Measurements from ENCODE around the gene CHMP2B.

The CHMP2B gene

GRCh38 chr3:87227104-87227834, at the start of gene CHMP2B:
TSS of gene CHMP2B (plus strand) at chr3:87227309. CDS start at chr3:87227523, 214 bp downstream.
- DNase-seq, result peak; percentile 38

GRCh38 chr3:87179642-87180041, 47.5 kb upstream of the CHMP2B start:
- DNase-seq, result no peak

- DNase-seq, result no peak
These were observed 45.6 kb upstream of the CHMP2B start for GRCh38 chr3:87181551-87181950.

GRCh38 chr3:87182023-87182422, 45.1 kb upstream of the CHMP2B start:
- DNase-seq, result no peak

GRCh38 chr3:87186608-87187159, 40.4 kb upstream of the CHMP2B start:
- DNase-seq, result no peak

- DNase-seq, result no peak
These were observed 35.9 kb upstream of the CHMP2B start for GRCh38 chr3:87191175-87191574.

- DNase-seq, result no peak
These were observed 35.5 kb upstream of the CHMP2B start for GRCh38 chr3:87191641-87192040.

- no peak for DNase-seq
These were observed 30.2 kb upstream of the CHMP2B start for GRCh38 chr3:87196879-87197278.

- DNase-seq, result no peak
These were observed 29.6 kb upstream of the CHMP2B start for GRCh38 chr3:87197531-87197930.

GRCh38 chr3:87198774-87199173, 28.3 kb upstream of the CHMP2B start:
- no peak for DNase-seq

- DNase-seq, result no peak
These were observed 27.5 kb upstream of the CHMP2B start for GRCh38 chr3:87199628-87200027.

- DNase-seq, result no peak
These were observed 27.0 kb upstream of the CHMP2B start for GRCh38 chr3:87200060-87200647.

GRCh38 chr3:87201727-87202126, 25.4 kb upstream of the CHMP2B start:
- peak; percentile 23 for DNase-seq

GRCh38 chr3:87203809-87204208, 23.3 kb upstream of the CHMP2B start:
- no peak for DNase-seq

- no peak for DNase-seq
These were observed 21.0 kb upstream of the CHMP2B start for GRCh38 chr3:87206070-87206469.

GRCh38 chr3:87206635-87207034, 20.5 kb upstream of the CHMP2B start:
- DNase-seq, result no peak

- no peak for DNase-seq
These were observed 19.6 kb upstream of the CHMP2B start for GRCh38 chr3:87207460-87207859.

- no peak for DNase-seq
These were observed 18.0 kb upstream of the CHMP2B start for GRCh38 chr3:87209111-87209510.

- DNase-seq, result no peak
These were observed 8.5 kb upstream of the CHMP2B start for GRCh38 chr3:87218560-87218959.

- DNase-seq, result no peak
These were observed 7.5 kb upstream of the CHMP2B start for GRCh38 chr3:87219611-87220010.

GRCh38 chr3:87225659-87226058, 1.4 kb upstream of the CHMP2B start:
- DNase-seq, result no peak

GRCh38 chr3:87227835-87228144, 681 bp downstream of the CHMP2B start:
- no peak for DNase-seq

GRCh38 chr3:87228316-87228715, 1.2 kb downstream of the CHMP2B start:
- DNase-seq, result no peak

- no peak for DNase-seq
These were observed 2.0 kb downstream of the CHMP2B start for GRCh38 chr3:87229113-87229512.

GRCh38 chr3:87233805-87234204, 6.7 kb downstream of the CHMP2B start:
- no peak for DNase-seq

All from NCI-H1436 treated with DMSO at 0.1 percent for 48 hours (cell line).